ENCODE measurements around the gene TOMM22. TPM values are rescaled to one million over a fixed set of nuclear protein-coding genes. Genes with fewer than 3 reads are reported as not detected.
A peak's percentile ranks its signal among the peaks of the same experiment; 100 is the strongest.

Gene TOMM22
- total RNA-seq, 1 donor from 2014 or later: 19.3 TPM

- intact Hi-C loops (cut with DNase I): no loop called here
- Histone ChIP-seq H3K9me3 (no peaks in the 10 kb centered on the region), H3K4me1 (peaks cover 0 to 9% of the 10 kb centered on the region in 2 donors), H3K27me3 (no peaks in the 10 kb centered on the region), H3K4me3 (peak within 1 kb of the TSS; percentile 82 to 88), H3K36me3 (no peaks in the 10 kb centered on the region), H3K27ac (peak within 1 kb of the TSS; percentile 68 to 79)
- peak; percentile 43 to 89 for DNase-seq (ENCODE audit: low spot score in 2 of 2)
- no peak for TF ChIP-seq CTCF (IDR thresholded peaks at IDR 0.05)
These were observed 25.3 kb upstream of the TOMM22 start, which contains the start of the genes CBY1 and FAM227A for GRCh38 chr22:38656256-38657044. Gene CBY1 (plus strand): TSS chr22:38656638. CDS start chr22:38668055, 11,417 bp downstream. Gene FAM227A (minus strand): TSS chr22:38656392. CDS start chr22:38650168, 6,224 bp downstream.

- no peak for DNase-seq (ENCODE audit: low spot score in 2 of 2)
- no peaks in the 10 kb centered on the region for H3K9me3 ChIP-seq
- H3K27ac ChIP-seq: peak overlapping the region; percentile 68 to 79
- no peak for TF ChIP-seq CTCF (IDR thresholded peaks at IDR 0.05)
- intact Hi-C loops (cut with DNase I): no loop called here
- H3K4me3 ChIP-seq: peak overlapping the region; percentile 82 to 88
- H3K4me1 ChIP-seq: peaks cover 0 to 9% of the 10 kb centered on the region in 2 donors
- H3K36me3 ChIP-seq: no peaks in the 10 kb centered on the region
- no peaks in the 10 kb centered on the region for H3K27me3 ChIP-seq
These were observed 24.5 kb upstream of the TOMM22 start for GRCh38 chr22:38657045-38657909.

- no peaks in the 10 kb centered on the region for H3K9me3 ChIP-seq
- H3K4me3 ChIP-seq: no peak overlapping the region
- H3K36me3 ChIP-seq: peaks cover 20 to 22% of the 10 kb centered on the region in 2 donors
- H3K4me1 ChIP-seq: peaks cover 0 to 4% of the 10 kb centered on the region in 2 donors
- intact Hi-C loops (cut with DNase I): no loop called here
- H3K27me3 ChIP-seq: no peaks in the 10 kb centered on the region
- peak in 1 of 2 donors; percentile 63 for DNase-seq (ENCODE audit: low spot score in 2 of 2)
- H3K27ac ChIP-seq: peak overlapping the region; percentile 40 to 52
- TF ChIP-seq CTCF (IDR thresholded peaks at IDR 0.05): no peak
These were observed 6.9 kb upstream of the TOMM22 start for GRCh38 chr22:38674888-38675287.

GRCh38 chr22:38675833-38676232 is 5.9 kb upstream of the TOMM22 start:
- no peak overlapping the region for H3K4me3 ChIP-seq
- no peaks in the 10 kb centered on the region for H3K27me3 ChIP-seq
- peaks cover 17 to 18% of the 10 kb centered on the region in 2 donors for H3K36me3 ChIP-seq
- intact Hi-C loops (cut with DNase I): no loop called here
- peaks cover 0 to 4% of the 10 kb centered on the region in 2 donors for H3K4me1 ChIP-seq
- no peak for DNase-seq (ENCODE audit: low spot score in 2 of 2)
- TF ChIP-seq CTCF (IDR thresholded peaks at IDR 0.05): no peak
- no peak overlapping the region for H3K27ac ChIP-seq
- H3K9me3 ChIP-seq: no peaks in the 10 kb centered on the region

GRCh38 chr22:38684895-38685294 is 3.1 kb downstream of the TOMM22 start:
- peaks cover 0 to 3% of the 10 kb centered on the region in 2 donors for H3K4me1 ChIP-seq
- H3K36me3 ChIP-seq: peaks cover 49 to 63% of the 10 kb centered on the region in 2 donors
- no peaks in the 10 kb centered on the region for H3K27me3 ChIP-seq
- TF ChIP-seq CTCF (IDR thresholded peaks at IDR 0.05): no peak
- DNase-seq (ENCODE audit: low spot score in 2 of 2): no peak
- intact Hi-C loops (cut with DNase I): loop anchor here (10.0 kb wide), 1 partner anchor 630 kb away; the partner anchor contains the start of gene PICK1
- H3K9me3 ChIP-seq: no peaks in the 10 kb centered on the region
- H3K4me3 ChIP-seq: no peak overlapping the region
- H3K27ac ChIP-seq: no peak overlapping the region
